ENCODE results near the gene CRB3. TPM values are rescaled to one million over a fixed set of nuclear protein-coding genes. Genes with fewer than 3 reads are reported as not detected.

The CRB3 gene
- polyA plus RNA-seq, 1 donor (not counting 4 experiments of a cell fraction or from before 2014, with no cell fraction given), result 6.1 TPM

- peaks cover 4 to 13% of the 10 kb centered on the region in 2 experiments for H3K36me3 ChIP-seq (ENCODE audit: control insufficient read depth in 2 of 2, extremely low read depth in 1 of 2, insufficient read depth in 2 of 2, low read length in 2 of 2)
- peaks cover 6% of the 10 kb centered on the region for H3K9me3 ChIP-seq (ENCODE audit: control insufficient read depth, low read depth, low read length)
- H2AFZ ChIP-seq (ENCODE audit: control insufficient read depth, low read length), result no peak overlapping the region
- FAIRE-seq (no peak), DNase-seq (ENCODE audit: low read depth, low spot score) (no peak)
- H3K79me2 ChIP-seq (ENCODE audit: control insufficient read depth, insufficient read depth, low read length), result no peaks in the 10 kb centered on the region
- H3K9ac ChIP-seq (ENCODE audit: control insufficient read depth, extremely low read depth, insufficient read depth, low read length), result no peak overlapping the region
- no peak overlapping the region for H3K27ac ChIP-seq (ENCODE audit: control insufficient read depth, insufficient read depth, low read length)
- TF ChIP-seq EZH2 (IDR thresholded peaks at IDR 0.05; ENCODE audit: low read length) (no peak), CTCF (optimal IDR thresholded peaks at IDR 0.05 in 1 of 3, IDR thresholded peaks at IDR 0.05 in 1 of 3, conservative IDR thresholded peaks at IDR 0.05 in 1 of 3; ENCODE audit: extremely low read depth in 1 of 3, insufficient read depth in 2 of 3, low read length in 3 of 3) (no peak)
- no peak overlapping the region for H3K4me2 ChIP-seq (ENCODE audit: control insufficient read depth, extremely low read depth, insufficient read depth, low read depth, low read length)
- H3K27me3 ChIP-seq (ENCODE audit: control insufficient read depth, extremely low read depth, insufficient read depth, low read length), result no peaks in the 10 kb centered on the region
- dilution Hi-C loops (cut with MboI; ENCODE audit: extremely low pct_ligation_motif_present, low sequenced_read_pairs), result no loop called here
- H4K20me1 ChIP-seq (ENCODE audit: control insufficient read depth, extremely low read depth, insufficient read depth, low read length), result no peaks in the 10 kb centered on the region
- H3K4me3 ChIP-seq (ENCODE audit: control insufficient read depth in 2 of 3, extremely low read depth in 1 of 3, insufficient read depth in 2 of 3, low read depth in 1 of 3, low read length in 3 of 3), result no peak overlapping the region
- H3K9me1 ChIP-seq (ENCODE audit: control insufficient read depth, extremely low read depth, insufficient read depth, low read length), result no peaks in the 10 kb centered on the region
- H3K4me1 ChIP-seq (ENCODE audit: control insufficient read depth, extremely low read depth, insufficient read depth, low read length), result no peaks in the 10 kb centered on the region
Measured at GRCh38 chr19:6451583-6452222, 12.4 kb upstream of the CRB3 start.

DNA sequence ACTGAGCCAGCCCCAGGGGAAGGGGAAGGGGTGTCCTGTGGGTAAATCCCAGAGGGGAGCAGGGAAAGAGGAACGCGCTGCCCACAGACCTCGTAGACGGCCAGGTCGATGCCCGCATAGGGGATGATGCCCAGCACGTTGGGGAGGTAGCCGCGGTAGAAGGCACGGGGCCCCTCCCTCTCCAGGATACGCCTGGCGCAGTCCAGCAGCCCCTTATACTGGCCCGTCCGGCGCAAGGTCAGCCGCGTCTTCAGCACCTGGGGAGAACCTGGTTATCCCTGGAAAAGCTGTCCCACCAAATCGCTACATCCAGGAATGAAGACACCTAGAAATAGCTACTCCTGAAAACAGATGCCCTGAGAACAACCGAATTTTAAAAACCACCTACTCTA, 11.9 kb upstream of the CRB3 start:
- FAIRE-seq (no peak), DNase-seq (ENCODE audit: low read depth, low spot score) (no peak)
- Histone ChIP-seq H3K9me1 (ENCODE audit: control insufficient read depth, extremely low read depth, insufficient read depth, low read length) (no peaks in the 10 kb centered on the region), H3K27ac (ENCODE audit: control insufficient read depth, insufficient read depth, low read length) (no peak overlapping the region), H3K36me3 (ENCODE audit: control insufficient read depth in 2 of 2, extremely low read depth in 1 of 2, insufficient read depth in 2 of 2, low read length in 2 of 2) (peaks cover 4 to 13% of the 10 kb centered on the region in 2 experiments), H3K4me3 (ENCODE audit: control insufficient read depth in 2 of 3, extremely low read depth in 1 of 3, insufficient read depth in 2 of 3, low read depth in 1 of 3, low read length in 3 of 3) (no peak overlapping the region), H3K79me2 (ENCODE audit: control insufficient read depth, insufficient read depth, low read length) (no peaks in the 10 kb centered on the region), H3K4me2 (ENCODE audit: control insufficient read depth, extremely low read depth, insufficient read depth, low read depth, low read length) (no peak overlapping the region), H3K4me1 (ENCODE audit: control insufficient read depth, extremely low read depth, insufficient read depth, low read length) (no peaks in the 10 kb centered on the region), H3K27me3 (ENCODE audit: control insufficient read depth, extremely low read depth, insufficient read depth, low read length) (no peaks in the 10 kb centered on the region), H3K9ac (ENCODE audit: control insufficient read depth, extremely low read depth, insufficient read depth, low read length) (no peak overlapping the region), H2AFZ (ENCODE audit: control insufficient read depth, low read length) (no peak overlapping the region), H4K20me1 (ENCODE audit: control insufficient read depth, extremely low read depth, insufficient read depth, low read length) (no peaks in the 10 kb centered on the region), H3K9me3 (ENCODE audit: control insufficient read depth, low read depth, low read length) (peaks cover 6% of the 10 kb centered on the region)
- dilution Hi-C loops (cut with MboI; ENCODE audit: extremely low pct_ligation_motif_present, low sequenced_read_pairs), result no loop called here
- no peak for TF ChIP-seq CTCF (optimal IDR thresholded peaks at IDR 0.05 in 1 of 3, IDR thresholded peaks at IDR 0.05 in 1 of 3, conservative IDR thresholded peaks at IDR 0.05 in 1 of 3; ENCODE audit: extremely low read depth in 1 of 3, insufficient read depth in 2 of 3, low read length in 3 of 3)
- TF ChIP-seq EZH2 (IDR thresholded peaks at IDR 0.05; ENCODE audit: low read length), result no peak
